Body of pancreas (tissue), 4 donors: ENCODE results near the gene DCUN1D1. TPM values are rescaled to one million over a fixed set of nuclear protein-coding genes. Genes with fewer than 3 reads are reported as not detected.

Experiments
- ATAC-seq: fragments of 150-250 bp; one replicate; pipeline ENCODE4 v1.9.1; 2016
- DNase-seq, 4 donors: peaks; one replicate each; pipeline ENCODE4 v3.0.0-alpha.2; 2019
- H3K27ac ChIP-seq, 4 donors: fragments of 200-600 bp; sonication (generic); 1 replicate in 3 of 4; 2 replicates in 1 of 4; pipeline versions ENCODE4 v1.5.1 to v1.6.1; 2016 to 2019; ENCODE audit warnings: mild to moderate bottlenecking in 1 of 4, mixed read lengths in 1 of 4, moderate library complexity in 1 of 4
- H3K27me3 ChIP-seq, 2 donors: fragments of 200-600 bp; sonication (generic); one replicate each; pipeline ENCODE4 v1.6.0; 2016; ENCODE audit warnings: mild to moderate bottlenecking in 1 of 2
- H3K36me3 ChIP-seq, 2 donors: fragments of 200-600 bp; sonication (generic); replicated peaks in 1 of 2; 2 replicates each; pipeline ENCODE4 v1.5.1; 2016; ENCODE audit warnings: low read depth in 2 of 2; ENCODE audit not compliant: insufficient read depth in 1 of 2
- H3K4me1 ChIP-seq: fragments of 200-600 bp; sonication (generic); one replicate; pipeline ENCODE4 v1.6.0; 2016
- H3K4me3 ChIP-seq, 2 donors: fragments of 200-600 bp; sonication (generic); 1 replicate in 1 of 2; 2 replicates in 1 of 2; pipeline ENCODE4 v1.5.1; 2016 to 2019
- H3K9me3 ChIP-seq, 3 donors: fragments of 200-600 bp; sonication (generic); 1 replicate in 2 of 3; 2 replicates in 1 of 3; pipeline ENCODE4 v1.5.1; 2016
- POLR2A ChIP-seq, 3 donors: fragments of 450-650 bp; IDR thresholded peaks; one replicate each; pipeline ENCODE4 v1.6.1; 2016; ENCODE audit warnings: antibody characterized with exemption in 3 of 3, mild to moderate bottlenecking in 2 of 3
- WGBS, 2 donors: methylation state at CpG; one replicate each; pipeline ENCODE4 v1.1.5; 2017; 5-methylcytosine and 5-hydroxymethylcytosine counted together
- intact Hi-C: fragments of 100-400 bp; cut with DNase I; formaldehyde crosslinking; loops from one replicate; pipeline ENCODE4 v1.15.1; 2023
- total RNA-seq, 2 donors: library from RNA; depleted of rRNA; stranded (reverse); fragments of >200 nt; gene quantifications; one replicate each; pipeline ENCODE4 v1.1.0, GENCODE V29; 2016
- TF ChIP-seq, protein P1 (sequence below), 7 experiments: fragments of 450-650 bp in 4 of 7; fragments of 200-600 bp in 3 of 7; sonication (generic) in 3 of 7; IDR thresholded peaks; one replicate each; pipeline ENCODE4 v1.5.1; 2016 to 2019; ENCODE audit warnings: antibody characterized with exemption in 7 of 7

The DCUN1D1 gene
- total RNA-seq, 2 donors from 2014 or later: 4.6 to 10.9 TPM

DNA sequence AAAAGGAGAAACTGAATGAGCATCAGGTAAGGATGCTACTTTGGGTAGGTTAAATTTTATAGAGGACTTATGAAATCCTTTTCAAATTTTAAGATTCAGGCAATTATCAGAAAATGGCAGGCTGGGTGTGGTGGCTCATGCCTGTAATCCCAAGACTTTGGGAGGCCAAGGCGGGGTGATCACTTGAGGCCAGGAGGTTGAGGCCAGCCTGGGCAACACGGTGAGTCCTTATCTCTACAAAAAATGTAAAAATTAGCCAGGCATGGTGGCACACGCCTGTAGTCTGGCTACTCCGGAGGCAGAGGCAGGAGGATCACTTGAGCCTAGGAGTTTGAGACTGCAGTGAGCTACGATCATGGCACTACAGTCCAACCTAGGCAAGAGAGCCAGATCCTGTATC is 23.1 kb downstream of the DCUN1D1 start:
- Histone ChIP-seq H3K27me3 (no peaks in the 10 kb centered on the region), H3K4me3 (no peak overlapping the region), H3K9me3 (no peaks in the 10 kb centered on the region), H3K4me1 (peaks cover 9% of the 10 kb centered on the region), H3K27ac (no peak overlapping the region), H3K36me3 (peaks cover 0 to 1% of the 10 kb centered on the region in 2 donors)
- TF ChIP-seq POLR2A (IDR thresholded peaks at IDR 0.05): no peak
- TF ChIP-seq, protein P1, sequence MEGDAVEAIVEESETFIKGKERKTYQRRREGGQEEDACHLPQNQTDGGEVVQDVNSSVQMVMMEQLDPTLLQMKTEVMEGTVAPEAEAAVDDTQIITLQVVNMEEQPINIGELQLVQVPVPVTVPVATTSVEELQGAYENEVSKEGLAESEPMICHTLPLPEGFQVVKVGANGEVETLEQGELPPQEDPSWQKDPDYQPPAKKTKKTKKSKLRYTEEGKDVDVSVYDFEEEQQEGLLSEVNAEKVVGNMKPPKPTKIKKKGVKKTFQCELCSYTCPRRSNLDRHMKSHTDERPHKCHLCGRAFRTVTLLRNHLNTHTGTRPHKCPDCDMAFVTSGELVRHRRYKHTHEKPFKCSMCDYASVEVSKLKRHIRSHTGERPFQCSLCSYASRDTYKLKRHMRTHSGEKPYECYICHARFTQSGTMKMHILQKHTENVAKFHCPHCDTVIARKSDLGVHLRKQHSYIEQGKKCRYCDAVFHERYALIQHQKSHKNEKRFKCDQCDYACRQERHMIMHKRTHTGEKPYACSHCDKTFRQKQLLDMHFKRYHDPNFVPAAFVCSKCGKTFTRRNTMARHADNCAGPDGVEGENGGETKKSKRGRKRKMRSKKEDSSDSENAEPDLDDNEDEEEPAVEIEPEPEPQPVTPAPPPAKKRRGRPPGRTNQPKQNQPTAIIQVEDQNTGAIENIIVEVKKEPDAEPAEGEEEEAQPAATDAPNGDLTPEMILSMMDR (IDR thresholded peaks at IDR 0.05): no peak
- no peak for DNase-seq
- no peak for ATAC-seq
- intact Hi-C loops: no loop called here
- 84 to 88% methylated on average over 5 of the region's 5 CpGs for WGBS, 2 donors

- Histone ChIP-seq H3K4me1 (no peaks in the 10 kb centered on the region), H3K27me3 (no peaks in the 10 kb centered on the region), H3K4me3 (no peak overlapping the region), H3K36me3 (peaks cover 0 to 1% of the 10 kb centered on the region in 2 donors), H3K27ac (no peak overlapping the region), H3K9me3 (no peaks in the 10 kb centered on the region)
- ATAC-seq (no peak), DNase-seq (no peak)
- intact Hi-C loops: no loop called here
- TF ChIP-seq, protein P1 (IDR thresholded peaks at IDR 0.05): no peak
- no peak for TF ChIP-seq POLR2A (IDR thresholded peaks at IDR 0.05)
- WGBS, 2 donors: 83 to 85% methylated on average over 9 of the region's 9 CpGs
Measured at GRCh38 chr3:182954553-182955235, 25.6 kb downstream of the DCUN1D1 start.

DNA sequence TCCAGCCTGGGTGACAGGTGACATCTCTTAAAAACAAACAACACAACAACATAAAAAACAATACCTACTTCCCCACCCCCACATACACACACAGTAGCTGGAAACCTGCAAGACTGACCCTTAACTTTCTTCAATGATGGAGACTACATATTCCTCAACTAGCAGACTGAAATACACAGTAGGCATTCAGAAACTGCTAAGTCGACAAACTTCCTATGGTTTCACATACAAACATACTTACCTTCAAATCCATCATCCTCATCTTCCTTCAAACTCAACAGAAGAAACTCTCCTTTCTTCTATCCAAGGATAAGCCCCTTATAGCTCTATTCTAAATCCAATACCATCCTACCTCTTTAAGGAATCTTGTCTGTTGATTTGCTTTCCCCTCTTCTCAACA is 30.6 kb downstream of the DCUN1D1 start:
- intact Hi-C loops: no loop called here
- H3K4me3 ChIP-seq: no peak overlapping the region
- no peaks in the 10 kb centered on the region for H3K27me3 ChIP-seq
- WGBS, 2 donors: 100% methylated on average over 1 of the region's 1 CpG
- H3K27ac ChIP-seq: no peak overlapping the region
- H3K36me3 ChIP-seq: peaks cover 0 to 7% of the 10 kb centered on the region in 2 donors
- ATAC-seq (no peak), DNase-seq (no peak)
- no peaks in the 10 kb centered on the region for H3K4me1 ChIP-seq
- TF ChIP-seq POLR2A (IDR thresholded peaks at IDR 0.05): no peak
- TF ChIP-seq, protein P1 (IDR thresholded peaks at IDR 0.05): no peak
- H3K9me3 ChIP-seq: no peaks in the 10 kb centered on the region

DNA sequence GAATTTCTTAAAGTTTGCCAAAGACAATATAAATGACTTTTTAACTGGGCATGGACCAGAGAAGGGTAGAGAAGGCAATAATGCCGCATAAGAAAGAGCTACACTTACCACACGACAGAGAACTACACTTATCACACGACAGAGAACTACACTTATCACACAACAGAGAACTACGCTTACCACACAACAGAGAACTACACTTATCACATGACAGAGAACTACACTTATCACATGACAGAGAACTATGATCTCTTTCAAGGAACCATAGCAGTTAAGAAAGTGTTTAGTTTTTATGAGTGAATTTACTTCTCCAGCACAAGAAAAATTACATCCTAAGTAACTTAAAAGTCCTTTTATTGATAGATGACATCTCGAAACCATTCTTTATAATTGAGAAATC is 32.0 kb downstream of the DCUN1D1 start:
- intact Hi-C loops: no loop called here
- Histone ChIP-seq H3K9me3 (no peaks in the 10 kb centered on the region), H3K27ac (no peak overlapping the region), H3K27me3 (no peaks in the 10 kb centered on the region), H3K4me1 (no peaks in the 10 kb centered on the region), H3K36me3 (peaks cover 0 to 7% of the 10 kb centered on the region in 2 donors), H3K4me3 (no peak overlapping the region)
- TF ChIP-seq POLR2A (IDR thresholded peaks at IDR 0.05): no peak
- TF ChIP-seq, protein P1 (IDR thresholded peaks at IDR 0.05): no peak
- ATAC-seq (no peak), DNase-seq (no peak)
- 94 to 95% methylated on average over 5 of the region's 5 CpGs for WGBS, 2 donors

DNA sequence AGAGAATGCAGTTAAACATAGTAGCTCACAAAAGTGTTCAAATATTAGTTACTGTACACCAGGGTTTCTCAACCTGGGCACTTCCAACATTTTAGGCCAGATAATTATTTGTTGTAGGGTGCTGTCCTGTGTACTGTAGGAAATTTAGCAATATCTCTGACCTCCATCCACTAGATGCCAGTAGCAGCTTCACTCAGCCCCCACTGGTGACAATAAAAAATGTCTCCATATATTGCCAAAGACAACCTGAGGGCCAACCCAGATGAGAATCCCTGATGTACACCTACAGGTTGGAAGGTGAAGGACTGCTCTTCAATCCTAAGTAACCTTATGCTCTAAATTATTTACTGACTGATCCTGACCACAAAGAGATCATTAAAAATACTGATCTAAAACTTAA is 32.5 kb downstream of the DCUN1D1 start:
- no peaks in the 10 kb centered on the region for H3K9me3 ChIP-seq
- TF ChIP-seq, protein P1 (IDR thresholded peaks at IDR 0.05): no peak
- TF ChIP-seq POLR2A (IDR thresholded peaks at IDR 0.05): no peak
- no peak for DNase-seq
- H3K27me3 ChIP-seq: no peaks in the 10 kb centered on the region
- H3K27ac ChIP-seq: no peak overlapping the region
- intact Hi-C loops: no loop called here
- H3K4me1 ChIP-seq: no peaks in the 10 kb centered on the region
- no peak overlapping the region for H3K4me3 ChIP-seq
- peaks cover 0 to 7% of the 10 kb centered on the region in 2 donors for H3K36me3 ChIP-seq
- ATAC-seq: no peak
